Osteoblast (primary cell): ENCODE measurements around the gene ARHGDIA. TPM values are rescaled to one million over a fixed set of nuclear protein-coding genes. Genes with fewer than 3 reads are reported as not detected.

Experiments used
- DNase-seq: peaks from one replicate; pipeline ENCODE4 v3.0.0; 2011; ENCODE audit warnings: low spot score, mixed read lengths; ENCODE audit not compliant: insufficient read length; ENCODE audit errors: missing footprints
- H2AFZ ChIP-seq: 2 replicates; pipeline ENCODE4 v1.6.0; 2011; ENCODE audit warnings: mild to moderate bottlenecking, low read length
- H3K27ac ChIP-seq: 2 replicates; pipeline ENCODE4 v1.5.1; 2011; ENCODE audit warnings: mild to moderate bottlenecking, low read depth, low read length, moderate library complexity
- H3K27me3 ChIP-seq: 2 replicates; pipeline ENCODE4 v1.6.0; 2012; ENCODE audit warnings: mild to moderate bottlenecking, control low read depth, inconsistent platforms, low read length, moderate library complexity; ENCODE audit not compliant: insufficient read depth
- H3K36me3 ChIP-seq: 2 replicates; pipeline ENCODE4 v1.5.1; 2011; ENCODE audit warnings: mild to moderate bottlenecking, low read length, control low read depth, moderate library complexity; ENCODE audit not compliant: insufficient read depth
- H3K4me1 ChIP-seq: 2 replicates; pipeline ENCODE4 v1.5.1; 2011; ENCODE audit warnings: mild to moderate bottlenecking, low read length, control low read depth, moderate library complexity; ENCODE audit not compliant: insufficient read depth
- H3K4me2 ChIP-seq: 2 replicates; pipeline ENCODE4 v1.6.0; 2011; ENCODE audit warnings: mild to moderate bottlenecking, low read length; ENCODE audit not compliant: insufficient read depth
- H3K4me3 ChIP-seq: fragments of 200-600 bp; sonication (generic); 3 replicates; pipeline ENCODE4 v1.5.1; 2012; ENCODE audit warnings: mild to moderate bottlenecking, low read length, inconsistent platforms; ENCODE audit not compliant: insufficient read depth
- H3K79me2 ChIP-seq: 2 replicates; pipeline ENCODE4 v1.6.0; 2012; ENCODE audit warnings: mild to moderate bottlenecking, low read length, control low read depth, inconsistent platforms; ENCODE audit not compliant: insufficient read depth
- H3K9me3 ChIP-seq: 2 replicates; pipeline ENCODE4 v1.5.1; 2011; ENCODE audit warnings: low read depth, low read length, control low read depth
- H4K20me1 ChIP-seq: 2 replicates; pipeline ENCODE4 v1.6.0; 2012; ENCODE audit warnings: mild to moderate bottlenecking, low read length, control low read depth; ENCODE audit not compliant: insufficient read depth
- total RNA-seq: library from RNA; depleted of rRNA; stranded (reverse); fragments of >200 nt; gene quantifications from 2 replicates; pipeline ENCODE4 v1.2.3, GENCODE V29; 2012
- TF ChIP-seq, protein P1 (sequence below): IDR thresholded peaks from 2 replicates; pipeline ENCODE4 v1.5.1; 2011; ENCODE audit warnings: mild to moderate bottlenecking, low read depth, low read length, moderate library complexity; ENCODE audit errors: extremely low read depth

ARHGDIA gene
- total RNA-seq, 1 donor = 133 TPM

GRCh38 chr17:81825841-81826466, 45.2 kb downstream of the ARHGDIA start:
- TF ChIP-seq, protein P1, sequence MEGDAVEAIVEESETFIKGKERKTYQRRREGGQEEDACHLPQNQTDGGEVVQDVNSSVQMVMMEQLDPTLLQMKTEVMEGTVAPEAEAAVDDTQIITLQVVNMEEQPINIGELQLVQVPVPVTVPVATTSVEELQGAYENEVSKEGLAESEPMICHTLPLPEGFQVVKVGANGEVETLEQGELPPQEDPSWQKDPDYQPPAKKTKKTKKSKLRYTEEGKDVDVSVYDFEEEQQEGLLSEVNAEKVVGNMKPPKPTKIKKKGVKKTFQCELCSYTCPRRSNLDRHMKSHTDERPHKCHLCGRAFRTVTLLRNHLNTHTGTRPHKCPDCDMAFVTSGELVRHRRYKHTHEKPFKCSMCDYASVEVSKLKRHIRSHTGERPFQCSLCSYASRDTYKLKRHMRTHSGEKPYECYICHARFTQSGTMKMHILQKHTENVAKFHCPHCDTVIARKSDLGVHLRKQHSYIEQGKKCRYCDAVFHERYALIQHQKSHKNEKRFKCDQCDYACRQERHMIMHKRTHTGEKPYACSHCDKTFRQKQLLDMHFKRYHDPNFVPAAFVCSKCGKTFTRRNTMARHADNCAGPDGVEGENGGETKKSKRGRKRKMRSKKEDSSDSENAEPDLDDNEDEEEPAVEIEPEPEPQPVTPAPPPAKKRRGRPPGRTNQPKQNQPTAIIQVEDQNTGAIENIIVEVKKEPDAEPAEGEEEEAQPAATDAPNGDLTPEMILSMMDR = no peak

GRCh38 chr17:81824595-81824994, 46.5 kb downstream of the ARHGDIA start:
- TF ChIP-seq, protein P1 = no peak

More at GRCh38 chr17:81825841-81826466, 45.2 kb downstream of the ARHGDIA start:
- Histone ChIP-seq H3K27ac (no peak overlapping the region), H3K4me1 (no peaks in the 10 kb centered on the region), H3K27me3 (no peaks in the 10 kb centered on the region), H3K4me2 (no peak overlapping the region), H3K4me3 (no peak overlapping the region), H3K36me3 (peaks cover 5% of the 10 kb centered on the region), H3K79me2 (peaks cover 53% of the 10 kb centered on the region), H2AFZ (no peak overlapping the region), H4K20me1 (peaks cover 54% of the 10 kb centered on the region), H3K9me3 (no peaks in the 10 kb centered on the region)
- no peak for DNase-seq

DNA sequence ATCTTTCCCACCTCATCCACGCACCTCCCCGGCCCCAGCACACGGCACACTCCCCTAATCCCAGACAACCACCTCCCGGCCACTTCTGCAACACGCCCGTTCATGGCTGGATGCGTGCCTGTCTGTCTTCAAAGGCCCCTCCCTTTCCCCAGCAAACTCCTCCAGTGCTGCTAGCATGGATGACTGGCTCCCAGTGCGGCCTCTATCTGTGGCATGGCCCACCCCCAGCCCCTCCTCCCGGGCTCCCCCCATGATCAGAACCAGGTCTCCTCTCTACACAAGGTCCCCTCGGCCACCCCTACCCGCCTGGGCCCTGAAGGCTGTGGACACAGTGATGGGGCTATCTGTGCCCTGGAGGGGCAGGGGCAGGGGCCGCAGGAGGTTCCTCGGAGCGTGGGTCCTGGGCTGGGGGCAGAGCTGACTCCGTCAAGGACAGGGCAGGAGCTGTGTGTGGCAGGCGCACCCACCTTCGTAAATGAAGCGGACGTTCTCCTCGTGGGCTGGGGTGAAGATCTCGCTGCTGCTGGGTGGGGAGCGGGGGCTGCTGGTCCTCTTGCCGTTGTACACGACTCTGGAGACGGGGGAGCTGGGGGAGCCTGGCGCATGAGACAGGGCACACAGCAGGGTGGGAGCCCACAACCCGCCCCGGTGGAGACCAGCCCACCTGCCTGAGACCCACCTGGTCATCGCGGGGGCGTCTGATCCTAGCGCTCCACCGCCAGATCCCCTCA, 47.2 kb downstream of the ARHGDIA start:
- peaks cover 5% of the 10 kb centered on the region for H3K36me3 ChIP-seq
- no peak overlapping the region for H3K4me2 ChIP-seq
- no peak overlapping the region for H3K27ac ChIP-seq
- H3K4me1 ChIP-seq = no peaks in the 10 kb centered on the region
- peaks cover 36% of the 10 kb centered on the region for H3K79me2 ChIP-seq
- no peak overlapping the region for H2AFZ ChIP-seq
- H3K9me3 ChIP-seq = no peaks in the 10 kb centered on the region
- H4K20me1 ChIP-seq = peaks cover 43% of the 10 kb centered on the region
- DNase-seq = no peak
- TF ChIP-seq, protein P1 = no peak
- no peak overlapping the region for H3K4me3 ChIP-seq
- no peaks in the 10 kb centered on the region for H3K27me3 ChIP-seq

More at GRCh38 chr17:81824595-81824994, 46.5 kb downstream of the ARHGDIA start:
- no peak overlapping the region for H3K27ac ChIP-seq
- peaks cover 42% of the 10 kb centered on the region for H3K79me2 ChIP-seq
- peaks cover 47% of the 10 kb centered on the region for H4K20me1 ChIP-seq
- H3K4me1 ChIP-seq = no peaks in the 10 kb centered on the region
- no peak overlapping the region for H3K4me3 ChIP-seq
- no peak for DNase-seq
- no peaks in the 10 kb centered on the region for H3K9me3 ChIP-seq
- H3K27me3 ChIP-seq = no peaks in the 10 kb centered on the region
- H3K36me3 ChIP-seq = peaks cover 5% of the 10 kb centered on the region
- no peak overlapping the region for H2AFZ ChIP-seq
- H3K4me2 ChIP-seq = no peak overlapping the region
